Activated naive CD4-positive, alpha-beta T cell treated with anti-CD3 and anti-CD28 coated beads, Interleukin-2, amount 10 ng/mL, durations not matched to agents 7 days and 5 days (primary cell): Measurements from ENCODE around the gene VWA7.
"Not testable (repeated sequence)": the region's sequence is repeated elsewhere in the genome, so short reads cannot be mapped to it uniquely, and the experiment has no call there.

Source experiments
- CTCF ChIA-PET: fragments of 350-600 bp; sonication (Branson Sonifier 250); formaldehyde crosslinking; loops from one replicate; lab custom pipeline; 2021; ENCODE audit warnings: antibody characterized with exemption; lab: Charles Lee
- DNase-seq: peaks from one replicate; pipeline ENCODE4 v3.0.0-alpha.2; 2020
- H3K27ac Mint-ChIP-seq: one replicate; pipeline ENCODE4 v1.8.0; 2021; ENCODE audit warnings: mild to moderate bottlenecking, moderate library complexity, mixed read lengths
- H3K27me3 Mint-ChIP-seq: one replicate; pipeline ENCODE4 v1.8.0; 2021; ENCODE audit warnings: mild to moderate bottlenecking, mixed read lengths
- H3K36me3 Mint-ChIP-seq: one replicate; pipeline ENCODE4 v1.8.0; 2021; ENCODE audit warnings: mixed read lengths
- H3K4me1 Mint-ChIP-seq: one replicate; pipeline ENCODE4 v1.8.0; 2021; ENCODE audit warnings: mixed read lengths
- H3K4me3 Mint-ChIP-seq: one replicate; pipeline ENCODE4 v1.8.0; 2021; ENCODE audit warnings: mild to moderate bottlenecking, moderate library complexity, mixed read lengths
- H3K9me3 Mint-ChIP-seq: one replicate; pipeline ENCODE4 v1.8.0; 2021; ENCODE audit warnings: mixed read lengths

VWA7 gene

GRCh38 chr6:31794294-31794865 is 17.3 kb upstream of the VWA7 start:
- peaks cover 52% of the 10 kb centered on the region for H3K4me1 Mint-ChIP-seq

DNA sequence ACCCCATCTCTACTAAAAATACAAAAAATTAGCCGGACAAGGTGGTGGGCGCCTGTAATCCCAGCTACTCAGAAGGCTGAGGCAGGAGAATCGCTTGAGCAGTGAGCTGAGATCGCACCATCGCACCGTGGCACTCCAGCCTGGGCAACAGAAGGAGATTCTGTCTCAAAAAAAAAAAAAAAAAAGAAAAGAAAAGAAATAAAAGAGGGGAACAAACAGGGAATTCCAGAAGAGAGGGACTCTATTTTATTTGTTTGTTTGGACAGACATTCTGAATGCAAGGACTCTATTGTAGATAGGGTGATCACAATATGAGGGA is 16.8 kb upstream of the VWA7 start:
- Mint-ChIP-seq H3K4me1 (peaks cover 52% of the 10 kb centered on the region), H3K36me3 (peaks cover 32% of the 10 kb centered on the region), H3K4me3 (peak overlapping the region; percentile 98), H3K27ac (peak overlapping the region; percentile 33)
- DNase-seq, CTCF ChIA-PET, H3K9me3 Mint-ChIP-seq, H3K27me3 Mint-ChIP-seq: not testable (repeated sequence)

More at GRCh38 chr6:31794294-31794865, 17.3 kb upstream of the VWA7 start:
- Mint-ChIP-seq H3K9me3 (no peaks in the 10 kb centered on the region), H3K36me3 (peaks cover 32% of the 10 kb centered on the region), H3K4me3 (peak overlapping the region; percentile 98), H3K27me3 (no peaks in the 10 kb centered on the region), H3K27ac (peak overlapping the region; percentile 33)
- CTCF ChIA-PET, result interaction anchor here (0.6 kb wide), 1 partner anchor 45 kb away, joined by 3 read pairs; no protein-coding TSS in a partner anchor
- DNase-seq, result no peak

GRCh38 chr6:31792761-31793171 is 15.6 kb upstream of the VWA7 start:
- Mint-ChIP-seq H3K27me3 (no peaks in the 10 kb centered on the region), H3K27ac (no peak overlapping the region), H3K9me3 (no peaks in the 10 kb centered on the region), H3K36me3 (peaks cover 30% of the 10 kb centered on the region), H3K4me1 (peaks cover 44% of the 10 kb centered on the region), H3K4me3 (no peak overlapping the region)
- CTCF ChIA-PET, result interaction anchor here (0.7 to 2.0 kb wide), 3 partner anchors 10 to 46 kb away, joined by 3 to 11 read pairs (median 4); partner anchors contain the start of gene VWA7
- DNase-seq, result no peak

GRCh38 chr6:31792090-31792374 is 14.9 kb upstream of the VWA7 start:
- Mint-ChIP-seq H3K36me3 (peaks cover 23% of the 10 kb centered on the region), H3K4me3 (no peak overlapping the region), H3K9me3 (no peaks in the 10 kb centered on the region), H3K4me1 (peaks cover 37% of the 10 kb centered on the region), H3K27ac (no peak overlapping the region), H3K27me3 (no peaks in the 10 kb centered on the region)
- DNase-seq, result no peak
- CTCF ChIA-PET, result interaction anchor here (0.7 to 2.3 kb wide), 9 partner anchors 9 to 125 kb away, joined by 3 to 11 read pairs (median 4); partner anchors contain the start of gene VWA7

GRCh38 chr6:31791324-31792089 is 14.4 kb upstream of the VWA7 start:
- H3K4me3 Mint-ChIP-seq, result no peak overlapping the region
- H3K27ac Mint-ChIP-seq, result peak overlapping the region; percentile 72
- CTCF ChIA-PET, result interaction anchor here (0.7 to 3.2 kb wide), 12 partner anchors 9 to 125 kb away, joined by 3 to 11 read pairs (median 4); partner anchors contain the start of genes HSPA1A, HSPA1L and VWA7
- H3K27me3 Mint-ChIP-seq, result no peaks in the 10 kb centered on the region
- peak; percentile 54 for DNase-seq
- no peaks in the 10 kb centered on the region for H3K9me3 Mint-ChIP-seq
- H3K4me1 Mint-ChIP-seq, result peaks cover 32% of the 10 kb centered on the region
- peaks cover 23% of the 10 kb centered on the region for H3K36me3 Mint-ChIP-seq

GRCh38 chr6:31785475-31785874 is 8.3 kb upstream of the VWA7 start:
- Mint-ChIP-seq H3K36me3 (peaks cover 31% of the 10 kb centered on the region), H3K4me3 (no peak overlapping the region), H3K27ac (no peak overlapping the region), H3K27me3 (no peaks in the 10 kb centered on the region), H3K4me1 (peaks cover 3% of the 10 kb centered on the region), H3K9me3 (no peaks in the 10 kb centered on the region)
- CTCF ChIA-PET, result interaction anchor here (1.3 kb wide), 1 partner anchor 16 kb away, joined by 4 read pairs; no protein-coding TSS in a partner anchor
- no peak for DNase-seq

- peaks cover 3% of the 10 kb centered on the region for H3K4me1 Mint-ChIP-seq
- CTCF ChIA-PET, result interaction anchor here (1.3 kb wide), 1 partner anchor 14 kb away, joined by 4 read pairs; no protein-coding TSS in a partner anchor
- H3K27me3 Mint-ChIP-seq, result no peaks in the 10 kb centered on the region
- DNase-seq, result no peak
- H3K4me3 Mint-ChIP-seq, result no peak overlapping the region
- peak overlapping the region; percentile 31 for H3K27ac Mint-ChIP-seq
- H3K36me3 Mint-ChIP-seq, result peaks cover 32% of the 10 kb centered on the region
- no peaks in the 10 kb centered on the region for H3K9me3 Mint-ChIP-seq
Measured at GRCh38 chr6:31784098-31784925, 7.2 kb upstream of the VWA7 start.

DNA sequence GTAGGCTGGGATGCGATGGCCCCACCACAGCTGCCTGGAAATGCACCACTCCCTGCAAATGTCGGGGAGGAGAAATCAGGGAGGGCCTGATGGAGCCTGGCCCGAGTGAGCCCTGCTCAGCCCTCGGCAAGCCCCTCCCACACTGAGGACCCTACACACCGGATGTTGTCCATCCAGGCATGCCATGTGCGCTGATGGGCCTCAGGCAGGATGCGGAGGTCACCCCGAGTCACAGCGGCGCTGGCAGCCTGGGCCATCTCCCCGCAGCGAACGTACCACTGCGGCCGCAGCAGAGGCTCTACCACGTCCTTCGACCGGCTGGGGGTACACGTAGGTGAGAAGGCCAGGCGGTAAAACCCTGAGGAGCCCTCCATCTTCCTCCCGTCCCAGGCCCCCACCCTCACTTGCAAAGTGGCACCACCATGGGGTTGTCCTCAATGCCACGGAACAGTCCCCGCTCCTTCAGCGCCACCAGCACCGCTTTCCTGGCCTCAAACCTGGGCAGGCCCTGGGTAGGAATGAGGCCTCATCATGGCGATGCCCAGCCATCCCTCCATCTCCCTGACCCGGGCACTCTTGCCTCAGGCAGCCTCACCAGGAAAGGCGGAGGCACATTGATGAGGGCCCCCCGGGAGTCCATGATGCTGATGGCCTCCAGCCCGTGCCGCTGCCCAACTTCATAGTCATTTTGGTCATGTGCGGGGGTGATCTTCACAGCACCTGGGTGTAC is 5.2 kb upstream of the VWA7 start:
- Mint-ChIP-seq H3K9me3 (no peaks in the 10 kb centered on the region), H3K27ac (peak overlapping the region; percentile 28), H3K4me1 (peaks cover 8% of the 10 kb centered on the region), H3K4me3 (no peak overlapping the region), H3K27me3 (no peaks in the 10 kb centered on the region), H3K36me3 (peaks cover 37% of the 10 kb centered on the region)
- DNase-seq, result no peak
- CTCF ChIA-PET, result interaction anchor here (1.1 kb wide), 1 partner anchor 10 kb away, joined by 4 read pairs; no protein-coding TSS in a partner anchor

DNA sequence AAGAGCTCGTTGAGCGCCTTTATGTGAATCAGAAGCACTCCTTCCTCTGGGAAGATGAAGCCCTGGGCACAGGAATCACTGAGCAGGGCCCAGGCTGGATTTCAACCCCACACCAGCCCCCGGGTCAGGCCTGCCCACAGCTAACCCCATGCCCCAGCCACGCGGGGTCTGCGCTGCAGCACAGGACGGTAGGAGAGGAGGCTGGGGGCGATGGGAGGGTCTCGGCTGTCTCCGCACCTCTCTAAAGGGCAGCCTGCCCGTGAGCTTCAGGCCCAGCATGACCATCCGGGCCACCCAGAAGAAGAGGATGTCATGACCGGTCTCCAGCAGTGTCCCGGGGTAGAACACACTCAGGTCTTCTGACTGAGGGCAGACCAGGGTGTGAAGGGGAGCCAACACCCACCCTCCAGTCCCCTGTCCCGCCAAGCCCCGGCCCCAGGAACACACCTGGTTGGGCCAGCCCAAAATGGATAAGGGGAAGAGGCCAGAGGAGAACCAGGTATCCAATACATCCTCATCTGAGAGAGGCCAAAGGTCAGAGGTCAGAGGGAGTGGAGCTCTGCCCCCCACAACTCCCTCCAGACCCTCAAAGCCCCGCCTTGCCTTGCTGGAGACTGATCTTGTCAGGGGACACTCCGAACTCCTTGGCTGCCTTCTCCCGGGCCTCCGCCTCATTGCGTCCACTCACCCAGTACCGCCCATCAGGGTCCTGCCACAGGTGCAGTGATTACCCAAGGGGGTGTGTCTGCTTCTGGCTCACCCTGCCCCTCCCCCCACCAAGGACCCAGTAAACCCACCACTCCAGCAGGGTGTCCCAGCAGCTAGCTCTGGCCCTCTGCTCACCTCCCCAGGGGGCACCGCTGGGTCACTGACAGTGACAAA is 4.4 kb upstream of the VWA7 start:
- no peak overlapping the region for H3K27ac Mint-ChIP-seq
- no peak overlapping the region for H3K4me3 Mint-ChIP-seq
- DNase-seq, result no peak
- H3K4me1 Mint-ChIP-seq, result peaks cover 16% of the 10 kb centered on the region
- CTCF ChIA-PET, result interaction anchor here (0.7 to 1.4 kb wide), 2 partner anchors 10 to 13 kb away, joined by 3 to 4 read pairs; no protein-coding TSS in a partner anchor
- no peaks in the 10 kb centered on the region for H3K27me3 Mint-ChIP-seq
- H3K36me3 Mint-ChIP-seq, result peaks cover 35% of the 10 kb centered on the region
- no peaks in the 10 kb centered on the region for H3K9me3 Mint-ChIP-seq

- H3K27ac Mint-ChIP-seq, result no peak overlapping the region
- CTCF ChIA-PET, result interaction anchor here (0.6 to 1.8 kb wide), 3 partner anchors 10 to 11 kb away, joined by 3 to 5 read pairs (median 4); no protein-coding TSS in a partner anchor
- H3K36me3 Mint-ChIP-seq, result peaks cover 34% of the 10 kb centered on the region
Measured at GRCh38 chr6:31780507-31781243, 3.5 kb upstream of the VWA7 start.

DNA sequence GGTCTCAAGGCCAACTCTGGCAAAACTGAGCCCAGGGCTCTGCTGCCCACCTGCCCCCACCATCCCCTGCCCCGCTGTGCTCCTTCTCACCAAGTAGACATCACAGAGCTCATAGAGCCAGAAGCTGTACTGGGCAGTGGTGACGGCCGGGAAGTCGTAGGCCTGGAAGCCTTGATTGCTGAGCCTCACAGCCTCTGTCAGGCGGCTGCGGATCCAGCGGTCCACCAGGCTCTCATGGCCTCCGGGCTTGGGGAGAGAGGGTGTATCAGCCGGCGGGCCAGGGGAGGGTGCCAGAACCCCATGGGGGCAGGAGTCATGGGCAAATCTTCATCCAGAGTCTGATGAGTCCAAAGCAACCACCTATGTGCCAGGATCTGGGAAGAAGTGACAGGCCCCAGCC is 2.8 kb upstream of the VWA7 start:
- no peak for DNase-seq
- H3K27me3 Mint-ChIP-seq, result peaks cover 5% of the 10 kb centered on the region
- peaks cover 31% of the 10 kb centered on the region for H3K36me3 Mint-ChIP-seq
- CTCF ChIA-PET, result interaction anchor here (1.4 to 1.8 kb wide), 2 partner anchors 10 to 11 kb away, joined by 4 to 5 read pairs; no protein-coding TSS in a partner anchor
- H3K9me3 Mint-ChIP-seq, result no peaks in the 10 kb centered on the region
- no peak overlapping the region for H3K4me3 Mint-ChIP-seq
- peaks cover 32% of the 10 kb centered on the region for H3K4me1 Mint-ChIP-seq
- no peak overlapping the region for H3K27ac Mint-ChIP-seq

More at GRCh38 chr6:31780507-31781243, 3.5 kb upstream of the VWA7 start:
- Mint-ChIP-seq H3K9me3 (no peaks in the 10 kb centered on the region), H3K27me3 (peaks cover under 1% of the 10 kb centered on the region), H3K4me3 (no peak overlapping the region), H3K4me1 (peaks cover 24% of the 10 kb centered on the region)
- DNase-seq, result no peak
